Glutamatergic neuron (in vitro differentiated cells): ENCODE results near the gene ACTR8. TPM values are rescaled to one million over a fixed set of nuclear protein-coding genes. Genes with fewer than 3 reads are reported as not detected.

Experiments used
- DNase-seq: peaks from one replicate; pipeline ENCODE4 v3.0.0; 2022
- H3K27ac Mint-ChIP-seq: one replicate; pipeline ENCODE4 v1.8.0; 2020; ENCODE audit warnings: mild to moderate bottlenecking, mixed read lengths, inconsistent platforms; ENCODE audit not compliant: unreplicated experiment
- H3K27me3 Mint-ChIP-seq: one replicate; pipeline ENCODE4 v1.8.0; 2020; ENCODE audit warnings: mild to moderate bottlenecking, moderate library complexity, mixed read lengths, inconsistent platforms; ENCODE audit not compliant: unreplicated experiment
- H3K36me3 Mint-ChIP-seq: one replicate; pipeline ENCODE4 v1.8.0; 2020; ENCODE audit warnings: mild to moderate bottlenecking, mixed read lengths, inconsistent platforms; ENCODE audit not compliant: unreplicated experiment
- H3K4me1 Mint-ChIP-seq: one replicate; pipeline ENCODE4 v1.8.0; 2020; ENCODE audit warnings: mild to moderate bottlenecking, low read depth, mixed read lengths, inconsistent platforms; ENCODE audit not compliant: unreplicated experiment
- H3K4me3 Mint-ChIP-seq: one replicate; pipeline ENCODE4 v1.8.0; 2020; ENCODE audit warnings: mild to moderate bottlenecking, mixed read lengths, inconsistent platforms; ENCODE audit not compliant: unreplicated experiment
- H3K9me3 Mint-ChIP-seq: one replicate; pipeline ENCODE4 v1.8.0; 2020; ENCODE audit warnings: mild to moderate bottlenecking, moderate library complexity, mixed read lengths, inconsistent platforms; ENCODE audit not compliant: unreplicated experiment
- CTCF ChIP-seq: fragments of 200-600 bp; sonication (generic); IDR thresholded peaks from one replicate; pipeline ENCODE4 v1.5.0; 2021; ENCODE audit not compliant: partially characterized antibody, unreplicated experiment
- total RNA-seq: library from RNA; stranded (reverse); fragmentation: NEBNext Ultra II Directional; extraction: Animal tissue kit (Norgen Biotek cat#: 25700); gene quantifications from one replicate; pipeline ENCODE4 v1.2.1, GENCODE V29; 2021; ENCODE audit not compliant: unreplicated experiment

The ACTR8 gene
- total RNA-seq, 1 donor from 2014 or later = 59.4 TPM

GRCh38 chr3:53902711-53903110 lies 20.8 kb upstream of the ACTR8 start:
- DNase-seq = no peak
- no peak for TF ChIP-seq CTCF
- Mint-ChIP-seq H3K27ac (no peak overlapping the region), H3K4me1 (no peaks in the 10 kb centered on the region), H3K36me3 (peaks cover 6% of the 10 kb centered on the region), H3K4me3 (no peak overlapping the region), H3K27me3 (no peaks in the 10 kb centered on the region), H3K9me3 (no peaks in the 10 kb centered on the region)

GRCh38 chr3:53902067-53902466 lies 20.1 kb upstream of the ACTR8 start:
- Mint-ChIP-seq H3K4me1 (no peaks in the 10 kb centered on the region), H3K27me3 (no peaks in the 10 kb centered on the region), H3K9me3 (no peaks in the 10 kb centered on the region), H3K27ac (no peak overlapping the region), H3K36me3 (peaks cover 6% of the 10 kb centered on the region), H3K4me3 (no peak overlapping the region)
- no peak for DNase-seq
- TF ChIP-seq CTCF = no peak

GRCh38 chr3:53900666-53901331 lies 18.8 kb upstream of the ACTR8 start:
- Mint-ChIP-seq H3K27me3 (no peaks in the 10 kb centered on the region), H3K27ac (no peak overlapping the region)

GRCh38 chr3:53899750-53900149 lies 17.8 kb upstream of the ACTR8 start:
- Mint-ChIP-seq H3K36me3 (no peaks in the 10 kb centered on the region), H3K27me3 (no peaks in the 10 kb centered on the region), H3K4me3 (no peak overlapping the region), H3K27ac (no peak overlapping the region), H3K4me1 (no peaks in the 10 kb centered on the region), H3K9me3 (no peaks in the 10 kb centered on the region)
- no peak for DNase-seq
- no peak for TF ChIP-seq CTCF

More at GRCh38 chr3:53900666-53901331, 18.8 kb upstream of the ACTR8 start:
- H3K4me3 Mint-ChIP-seq = no peak overlapping the region
- no peaks in the 10 kb centered on the region for H3K9me3 Mint-ChIP-seq
- TF ChIP-seq CTCF = no peak
- no peak for DNase-seq
- no peaks in the 10 kb centered on the region for H3K36me3 Mint-ChIP-seq
- H3K4me1 Mint-ChIP-seq = no peaks in the 10 kb centered on the region

- H3K9me3 Mint-ChIP-seq = peaks cover 3% of the 10 kb centered on the region
- no peak for TF ChIP-seq CTCF
- H3K36me3 Mint-ChIP-seq = no peaks in the 10 kb centered on the region
- H3K4me1 Mint-ChIP-seq = peaks cover 12% of the 10 kb centered on the region
- peak overlapping the region; percentile 94 for H3K4me3 Mint-ChIP-seq
- peaks cover 10% of the 10 kb centered on the region for H3K27me3 Mint-ChIP-seq
- DNase-seq = no peak
- H3K27ac Mint-ChIP-seq = peak overlapping the region; percentile 94
Measured at GRCh38 chr3:53892286-53892637, 10.3 kb upstream of the ACTR8 start.
